ENCODE results near the gene C7orf25. TPM values are rescaled to one million over a fixed set of nuclear protein-coding genes. Genes with fewer than 3 reads are reported as not detected.

The C7orf25 gene
- total RNA-seq, 1 experiment from 2014 or later, result 10.0 TPM

GRCh38 chr7:42950417-42950816 lies 38.5 kb upstream of the C7orf25 start:
- in situ Hi-C loops (cut with HindIII; ENCODE audit: low pct_unique_long_range_greater_than_20kb, low sequenced_read_pairs) (no loop called here), intact Hi-C loops (cut with micrococcal nuclease; ENCODE audit: unreplicated experiment) (no loop called here)
- H3K4me1 ChIP-seq (ENCODE audit: control insufficient read depth, insufficient read depth, low read length), result no peaks in the 10 kb centered on the region
- H3K27ac ChIP-seq (ENCODE audit: low read length), result no peak overlapping the region
- ATAC-seq (no peak), DNase-seq (ENCODE audit: low read depth, low spot score) (no peak)
- CTCF ChIA-PET, result no interaction called here
- no peaks in the 10 kb centered on the region; the same call in 1 of the 2 replicates for H3K27me3 ChIP-seq (ENCODE audit: control insufficient read depth, insufficient read depth, low read length)
- POLR2A ChIA-PET, result no interaction called here
- H3K36me3 ChIP-seq (ENCODE audit: control insufficient read depth, insufficient read depth, low read length), result no peaks in the 10 kb centered on the region
- no peak overlapping the region for H3K4me3 ChIP-seq (ENCODE audit: low read depth in 2 of 2, low read length in 2 of 2)
- no TSS peak for BruUV-seq (replicated peaks)
- no peaks in the 10 kb centered on the region for H3K9me3 ChIP-seq (ENCODE audit: control insufficient read depth, insufficient read depth, low read depth, low read length)
- no peak for TF ChIP-seq CTCF (IDR thresholded peaks at IDR 0.05)
- TF ChIP-seq TCF7L2 (IDR thresholded peaks at IDR 0.05; ENCODE audit: low read depth, low read length), result no peak
- TF ChIP-seq POLR2AphosphoS5 (IDR thresholded peaks at IDR 0.05; ENCODE audit: low read depth, low read length), result no peak
- no peak for TF ChIP-seq SIN3A (IDR thresholded peaks at IDR 0.05; ENCODE audit: borderline replicate concordance, insufficient read depth, low read depth, low read length)
- no peak for TF ChIP-seq REST (IDR thresholded peaks at IDR 0.05; ENCODE audit: insufficient read depth in 1 of 2, low read depth in 2 of 2, low read length in 1 of 2)

GRCh38 chr7:42947521-42947920 lies 35.7 kb upstream of the C7orf25 start:
- no TSS peak for BruUV-seq (replicated peaks)
- DNase-seq (ENCODE audit: low read depth, low spot score) (no peak), ATAC-seq (no peak)
- H3K9me3 ChIP-seq (ENCODE audit: control insufficient read depth, insufficient read depth, low read depth, low read length), result no peaks in the 10 kb centered on the region
- in situ Hi-C loops (cut with HindIII; ENCODE audit: low pct_unique_long_range_greater_than_20kb, low sequenced_read_pairs) (no loop called here), intact Hi-C loops (cut with micrococcal nuclease; ENCODE audit: unreplicated experiment) (loop anchor here (10.0 kb wide), 2 partner anchors 157 to 777 kb away; partner anchors contain the start of gene COA1)
- no peaks in the 10 kb centered on the region; the same call in 1 of the 2 replicates for H3K27me3 ChIP-seq (ENCODE audit: control insufficient read depth, insufficient read depth, low read length)
- no peaks in the 10 kb centered on the region for H3K4me1 ChIP-seq (ENCODE audit: control insufficient read depth, insufficient read depth, low read length)
- CTCF ChIA-PET, result no interaction called here
- H3K4me3 ChIP-seq (ENCODE audit: low read depth in 2 of 2, low read length in 2 of 2), result no peak overlapping the region
- no peaks in the 10 kb centered on the region for H3K36me3 ChIP-seq (ENCODE audit: control insufficient read depth, insufficient read depth, low read length)
- TF ChIP-seq CTCF (IDR thresholded peaks at IDR 0.05) (no peak), REST (IDR thresholded peaks at IDR 0.05; ENCODE audit: insufficient read depth in 1 of 2, low read depth in 2 of 2, low read length in 1 of 2) (no peak), POLR2AphosphoS5 (IDR thresholded peaks at IDR 0.05; ENCODE audit: low read depth, low read length) (no peak), TCF7L2 (IDR thresholded peaks at IDR 0.05; ENCODE audit: low read depth, low read length) (no peak), SIN3A (IDR thresholded peaks at IDR 0.05; ENCODE audit: borderline replicate concordance, insufficient read depth, low read depth, low read length) (no peak)
- H3K27ac ChIP-seq (ENCODE audit: low read length), result no peak overlapping the region
- POLR2A ChIA-PET, result no interaction called here
